ENCODE results near the gene AGTRAP.

DNA sequence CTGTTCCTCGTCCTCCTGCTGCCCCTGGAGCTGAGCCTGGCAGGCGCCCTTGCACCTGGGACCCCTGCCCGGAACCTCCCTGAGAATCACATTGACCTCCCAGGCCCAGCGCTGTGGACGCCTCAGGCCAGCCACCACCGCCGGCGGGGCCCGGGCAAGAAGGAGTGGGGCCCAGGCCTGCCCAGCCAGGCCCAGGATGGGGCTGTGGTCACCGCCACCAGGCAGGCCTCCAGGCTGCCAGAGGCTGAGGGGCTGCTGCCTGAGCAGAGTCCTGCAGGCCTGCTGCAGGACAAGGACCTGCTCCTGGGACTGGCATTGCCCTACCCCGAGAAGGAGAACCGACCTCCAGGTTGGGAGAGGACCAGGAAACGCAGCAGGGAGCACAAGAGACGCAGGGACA lies 29.6 kb upstream of the AGTRAP start:
- TF ChIP-seq, protein P1, sequence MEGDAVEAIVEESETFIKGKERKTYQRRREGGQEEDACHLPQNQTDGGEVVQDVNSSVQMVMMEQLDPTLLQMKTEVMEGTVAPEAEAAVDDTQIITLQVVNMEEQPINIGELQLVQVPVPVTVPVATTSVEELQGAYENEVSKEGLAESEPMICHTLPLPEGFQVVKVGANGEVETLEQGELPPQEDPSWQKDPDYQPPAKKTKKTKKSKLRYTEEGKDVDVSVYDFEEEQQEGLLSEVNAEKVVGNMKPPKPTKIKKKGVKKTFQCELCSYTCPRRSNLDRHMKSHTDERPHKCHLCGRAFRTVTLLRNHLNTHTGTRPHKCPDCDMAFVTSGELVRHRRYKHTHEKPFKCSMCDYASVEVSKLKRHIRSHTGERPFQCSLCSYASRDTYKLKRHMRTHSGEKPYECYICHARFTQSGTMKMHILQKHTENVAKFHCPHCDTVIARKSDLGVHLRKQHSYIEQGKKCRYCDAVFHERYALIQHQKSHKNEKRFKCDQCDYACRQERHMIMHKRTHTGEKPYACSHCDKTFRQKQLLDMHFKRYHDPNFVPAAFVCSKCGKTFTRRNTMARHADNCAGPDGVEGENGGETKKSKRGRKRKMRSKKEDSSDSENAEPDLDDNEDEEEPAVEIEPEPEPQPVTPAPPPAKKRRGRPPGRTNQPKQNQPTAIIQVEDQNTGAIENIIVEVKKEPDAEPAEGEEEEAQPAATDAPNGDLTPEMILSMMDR (IDR thresholded peaks at IDR 0.05; ENCODE audit: low read depth, low read length), result no peak
- TF ChIP-seq EZH2phosphoT487 (IDR thresholded peaks at IDR 0.05; ENCODE audit: low read depth), result no peak

Data from OCI-LY3 (cell line).